GM23248 (cell line): ENCODE data around the gene CEBPG. TPM values are rescaled to one million over a fixed set of nuclear protein-coding genes. Genes with fewer than 3 reads are reported as not detected.

ENCODE experiments used
- DNase-seq: peaks from one replicate; pipeline ENCODE4 v3.0.0-alpha.2; 2015
- H2AFZ ChIP-seq: fragments of 200-600 bp; sonication (generic); 2 replicates; pipeline ENCODE4 v1.6.1; 2016; ENCODE audit warnings: antibody characterized with exemption
- H3F3A ChIP-seq: fragments of 200-600 bp; sonication (generic); 2 replicates; pipeline ENCODE4 v1.6.1; 2016; ENCODE audit warnings: mild to moderate bottlenecking, antibody characterized with exemption, mixed run types; ENCODE audit not compliant: insufficient read depth
- H3K27ac ChIP-seq: fragments of 200-600 bp; sonication (generic); 2 replicates; pipeline ENCODE4 v1.5.1; 2016; ENCODE audit warnings: mild to moderate bottlenecking
- H3K27me3 ChIP-seq: fragments of 200-600 bp; sonication (generic); replicated peaks from 2 replicates; pipeline ENCODE4 v1.6.1; 2016; ENCODE audit warnings: mild to moderate bottlenecking; ENCODE audit not compliant: insufficient read depth
- H3K36me3 ChIP-seq: fragments of 200-600 bp; sonication (generic); 2 replicates; pipeline ENCODE4 v1.6.1; 2016; ENCODE audit warnings: low read depth, mild to moderate bottlenecking
- H3K4me1 ChIP-seq: fragments of 200-600 bp; sonication (generic); 2 replicates; pipeline ENCODE4 v1.6.1; 2016; ENCODE audit warnings: mild to moderate bottlenecking; ENCODE audit not compliant: insufficient read depth
- H3K4me2 ChIP-seq: fragments of 200-600 bp; sonication (generic); one replicate; pipeline ENCODE4 v1.6.1; 2016; ENCODE audit warnings: mild to moderate bottlenecking; ENCODE audit not compliant: unreplicated experiment
- H3K4me3 ChIP-seq: fragments of 200-600 bp; sonication (generic); 2 replicates; pipeline ENCODE4 v1.5.1; 2016; ENCODE audit warnings: mild to moderate bottlenecking
- H3K79me2 ChIP-seq: fragments of 200-600 bp; sonication (generic); 2 replicates; pipeline ENCODE4 v1.6.1; 2016; ENCODE audit warnings: mild to moderate bottlenecking; ENCODE audit not compliant: insufficient read depth
- H3K9ac ChIP-seq: fragments of 200-600 bp; sonication (generic); 2 replicates; pipeline ENCODE4 v1.6.1; 2016; ENCODE audit warnings: mild to moderate bottlenecking
- H3K9me2 ChIP-seq: fragments of 200-600 bp; sonication (generic); 2 replicates; pipeline ENCODE4 v1.6.1; 2016; ENCODE audit warnings: mixed run types, mild to moderate bottlenecking, moderate library complexity; ENCODE audit not compliant: insufficient read depth
- H3K9me3 ChIP-seq: fragments of 200-600 bp; sonication (generic); one replicate; pipeline ENCODE4 v1.6.1; 2017; ENCODE audit warnings: low read depth
- H4K20me1 ChIP-seq: fragments of 200-600 bp; sonication (generic); 2 replicates; pipeline ENCODE4 v1.6.0; 2016; ENCODE audit not compliant: insufficient read depth
- EZH2 ChIP-seq: fragments of 200-600 bp; sonication (generic); IDR thresholded peaks from 2 replicates; pipeline ENCODE4 v1.6.1; 2018; ENCODE audit warnings: antibody characterized with exemption, mild to moderate bottlenecking; ENCODE audit not compliant: insufficient read depth, poor library complexity, severe bottlenecking
- EZH2phosphoT487 ChIP-seq: fragments of 200-600 bp; sonication (generic); IDR thresholded peaks from 2 replicates; pipeline ENCODE4 v1.6.1; 2018; ENCODE audit warnings: antibody characterized with exemption, moderate library complexity, mild to moderate bottlenecking, low read depth; ENCODE audit not compliant: insufficient read depth
- WGBS, 2 experiments: methylation state at CpG; one replicate each; pipeline ENCODE4 v1.1.6; 2015 to 2017; ENCODE audit warnings: low lambda C conversion rate in 2 of 2, low coverage in 1 of 2; ENCODE audit errors: missing lambda C conversion rate in 2 of 2; 5-methylcytosine and 5-hydroxymethylcytosine counted together
- in situ Hi-C: fragments of 300-500 bp; cut with MboI; formaldehyde crosslinking; loops from 2 replicates; pipeline ENCODE4 v1.15.0; 2020
- polyA plus RNA-seq: library from polyadenylated mRNA; unstranded; fragments of >200 nt; fragmentation: Nextera tagmentation; extraction: Ambion mirVana; gene quantifications from 2 replicates; pipeline ENCODE4 v1.2.1, GENCODE V29; 2016
- total RNA-seq: library from RNA; depleted of rRNA; stranded (reverse); fragments of >200 nt; shearing (Covaris generic); gene quantifications from 2 replicates; pipeline ENCODE4 v1.2.3, GENCODE V29; 2014

The CEBPG gene
- total and polyA plus RNA-seq, 2 experiments from 2014 or later, result 27.6 to 36.2 TPM

DNA sequence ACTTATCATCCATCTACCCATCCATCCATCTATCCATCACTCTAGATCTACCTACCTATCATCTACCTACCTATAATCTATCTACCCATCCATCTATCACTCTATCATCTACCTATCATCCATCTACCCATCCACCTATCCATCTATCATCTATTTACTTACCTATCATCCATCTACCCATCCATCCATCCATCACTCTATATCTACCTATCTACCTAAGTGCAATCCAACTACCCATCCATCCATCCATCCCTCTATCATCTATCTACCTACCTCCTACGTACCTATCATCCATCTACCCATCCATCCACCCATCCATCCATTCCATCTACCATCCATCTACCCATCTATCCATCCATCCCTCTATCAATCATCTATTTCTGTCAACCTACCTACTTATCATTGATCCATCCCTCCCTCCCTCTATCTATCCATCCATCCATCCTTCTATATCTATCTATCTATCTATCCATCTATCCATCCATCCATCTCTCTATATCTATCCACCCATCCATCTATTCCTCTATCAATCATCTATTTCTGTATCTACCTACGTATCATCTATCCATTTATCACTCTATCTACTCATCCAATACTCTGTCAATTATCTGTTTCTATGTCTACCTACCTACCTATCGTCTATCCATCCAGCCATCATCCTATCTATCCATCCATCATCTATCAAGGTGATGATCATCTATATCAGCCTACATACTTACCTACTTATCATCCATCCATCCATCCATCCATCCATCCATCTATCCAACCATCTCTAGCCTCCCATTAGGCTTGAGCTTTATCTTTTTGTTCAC is 49.1 kb downstream of the CEBPG start:
- TF ChIP-seq EZH2phosphoT487 (no peak), EZH2 (no peak)
- 93 to 94% methylated on average over 3 of the region's 3 CpGs for WGBS, 2 experiments
- no peak for DNase-seq
- H3K4me1 ChIP-seq, result no peaks in the 10 kb centered on the region
- no peaks in the 10 kb centered on the region for H3K36me3 ChIP-seq
- no peak overlapping the region for H2AFZ ChIP-seq
- H3K9me2 ChIP-seq, result no peaks in the 10 kb centered on the region
- in situ Hi-C loops, result loop anchor here (5.0 kb wide), 1 partner anchor 350 kb away; no protein-coding TSS in a partner anchor
- H3K9me3 ChIP-seq, result no peaks in the 10 kb centered on the region
- no peak overlapping the region for H3K9ac ChIP-seq
- H3K27ac ChIP-seq, result no peak overlapping the region
- H3K4me2 ChIP-seq, result no peak overlapping the region
- no peaks in the 10 kb centered on the region for H3F3A ChIP-seq
- H3K27me3 ChIP-seq, result no peaks in the 10 kb centered on the region
- H3K79me2 ChIP-seq, result no peaks in the 10 kb centered on the region
- H3K4me3 ChIP-seq, result no peak overlapping the region
- H4K20me1 ChIP-seq, result no peaks in the 10 kb centered on the region

DNA sequence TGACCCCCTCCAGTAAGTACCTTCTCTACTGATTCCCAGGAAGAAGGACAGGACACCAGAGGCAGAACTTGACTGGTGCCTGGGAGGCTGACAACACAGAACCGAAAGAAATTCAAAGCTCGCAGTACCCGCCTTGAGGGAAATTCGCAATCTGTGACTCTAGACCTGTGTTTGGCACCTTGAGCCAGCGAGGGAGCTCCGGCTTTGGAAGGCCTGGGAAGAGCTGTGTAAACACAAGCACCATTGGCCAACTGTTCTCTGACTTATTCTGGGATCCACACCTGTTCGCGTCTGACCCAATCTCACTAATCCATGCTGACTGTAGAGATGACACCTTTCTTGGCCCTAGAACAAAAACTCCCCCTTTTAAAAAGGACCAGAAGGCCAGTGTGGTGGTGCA is 50.7 kb downstream of the CEBPG start:
- H3K9ac ChIP-seq, result no peak overlapping the region
- no peaks in the 10 kb centered on the region for H3K4me1 ChIP-seq
- TF ChIP-seq EZH2phosphoT487 (no peak), EZH2 (no peak)
- no peaks in the 10 kb centered on the region for H3K79me2 ChIP-seq
- H4K20me1 ChIP-seq, result no peaks in the 10 kb centered on the region
- no peaks in the 10 kb centered on the region for H3K9me3 ChIP-seq
- H3K27me3 ChIP-seq, result no peaks in the 10 kb centered on the region
- in situ Hi-C loops, result loop anchor here (5.0 kb wide), 1 partner anchor 348 kb away; no protein-coding TSS in a partner anchor
- H3K27ac ChIP-seq, result no peak overlapping the region
- H3K4me3 ChIP-seq, result no peak overlapping the region
- DNase-seq, result no peak
- WGBS, 2 experiments, result 92 to 100% methylated on average over 8 of the region's 8 CpGs
- H3F3A ChIP-seq, result no peaks in the 10 kb centered on the region
- H3K4me2 ChIP-seq, result no peak overlapping the region
- H2AFZ ChIP-seq, result no peak overlapping the region
- no peaks in the 10 kb centered on the region for H3K9me2 ChIP-seq
- H3K36me3 ChIP-seq, result no peaks in the 10 kb centered on the region

DNA sequence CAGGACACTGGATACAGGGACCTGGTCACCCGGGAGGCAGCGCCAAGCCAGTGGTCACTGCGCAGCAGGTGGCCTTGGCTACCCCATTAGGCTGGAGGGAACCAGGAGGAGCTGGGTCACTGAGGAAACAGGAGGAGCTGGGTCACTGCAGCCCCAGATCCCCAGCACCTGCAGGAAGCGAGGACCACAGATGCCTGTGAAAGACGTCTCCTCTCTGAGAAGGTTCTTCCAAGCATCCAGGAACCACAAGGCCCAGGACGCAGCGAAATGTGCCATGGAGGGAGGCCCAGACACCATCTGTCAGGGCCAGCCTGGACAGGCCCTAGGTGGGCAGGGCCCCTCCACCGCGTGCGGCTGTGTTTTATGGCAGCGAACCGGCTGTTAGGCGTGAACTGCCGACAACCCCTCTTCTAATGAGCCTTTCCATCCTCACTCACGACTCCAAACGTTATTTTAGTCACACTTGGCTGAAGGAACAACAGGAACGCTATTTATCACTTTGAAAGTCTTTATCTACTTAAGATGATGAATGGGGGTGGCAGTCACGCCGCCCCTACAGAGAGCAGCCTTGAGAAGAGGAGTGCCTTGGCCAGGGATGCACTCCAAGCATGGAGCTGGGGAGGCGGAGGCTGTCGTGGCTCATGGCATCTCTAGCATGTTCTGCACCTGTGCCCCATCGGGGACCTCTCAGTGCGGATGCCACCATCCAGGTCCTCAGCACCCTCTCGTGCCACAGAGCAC is 53.3 kb downstream of the CEBPG start:
- TF ChIP-seq EZH2 (no peak), EZH2phosphoT487 (no peak)
- in situ Hi-C loops, result no loop called here
- H3F3A ChIP-seq, result no peaks in the 10 kb centered on the region
- no peaks in the 10 kb centered on the region for H3K9me3 ChIP-seq
- H3K27ac ChIP-seq, result no peak overlapping the region
- no peaks in the 10 kb centered on the region for H3K27me3 ChIP-seq
- H3K79me2 ChIP-seq, result no peaks in the 10 kb centered on the region
- H3K9ac ChIP-seq, result no peak overlapping the region
- no peaks in the 10 kb centered on the region for H3K36me3 ChIP-seq
- H3K4me1 ChIP-seq, result no peaks in the 10 kb centered on the region
- WGBS, 2 experiments, result 86 to 88% methylated on average over 24 of the region's 24 CpGs
- DNase-seq, result no peak
- H4K20me1 ChIP-seq, result no peaks in the 10 kb centered on the region
- H3K4me3 ChIP-seq, result no peak overlapping the region
- no peaks in the 10 kb centered on the region for H3K9me2 ChIP-seq
- no peak overlapping the region for H3K4me2 ChIP-seq
- H2AFZ ChIP-seq, result no peak overlapping the region

DNA sequence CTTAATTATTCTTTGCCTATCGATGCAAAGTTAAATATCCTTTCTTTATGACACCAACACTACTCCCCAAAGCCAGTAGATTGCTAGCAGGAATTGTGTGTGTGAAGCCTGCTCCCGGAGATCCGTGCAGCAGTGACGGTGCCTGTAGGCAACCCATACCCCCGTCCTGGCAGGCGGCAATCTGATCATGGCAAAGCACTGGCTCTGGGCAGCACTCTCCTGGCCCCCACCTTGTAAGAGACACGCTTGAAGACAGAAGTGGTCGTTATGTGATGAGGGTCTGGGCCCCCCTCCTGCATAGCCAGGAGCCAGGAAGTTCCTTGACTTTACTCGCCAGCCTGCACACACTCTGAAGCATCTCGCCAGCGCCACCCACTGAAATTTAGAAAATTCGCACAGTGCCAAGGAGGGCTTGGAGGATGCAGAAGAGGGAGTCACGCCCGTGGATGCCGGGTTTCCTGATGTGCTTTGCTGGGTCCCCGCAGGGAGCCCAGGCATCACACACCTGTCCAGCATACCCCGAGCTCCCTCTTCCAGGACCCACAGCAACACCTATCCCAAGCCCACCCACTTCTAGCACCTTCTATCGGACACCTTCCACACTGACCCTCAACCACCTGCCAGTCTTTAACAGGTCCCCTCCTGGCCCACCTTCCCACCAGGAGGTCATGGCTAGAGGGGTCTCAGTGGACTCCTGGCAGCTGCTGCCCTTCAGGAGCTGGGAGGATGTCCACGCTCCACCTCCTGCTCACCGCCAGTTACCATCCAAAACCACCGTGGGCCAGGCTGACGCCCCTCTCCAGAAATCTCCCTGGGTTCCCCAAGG is 54.5 kb downstream of the CEBPG start:
- Histone ChIP-seq H2AFZ (no peak overlapping the region), H4K20me1 (no peaks in the 10 kb centered on the region), H3K4me1 (no peaks in the 10 kb centered on the region), H3K27me3 (no peaks in the 10 kb centered on the region), H3K4me3 (no peak overlapping the region), H3F3A (no peaks in the 10 kb centered on the region), H3K27ac (no peak overlapping the region), H3K4me2 (no peak overlapping the region), H3K79me2 (no peaks in the 10 kb centered on the region), H3K9ac (no peak overlapping the region), H3K9me2 (no peaks in the 10 kb centered on the region), H3K36me3 (no peaks in the 10 kb centered on the region), H3K9me3 (no peaks in the 10 kb centered on the region)
- in situ Hi-C loops, result no loop called here
- TF ChIP-seq EZH2phosphoT487 (no peak), EZH2 (no peak)
- WGBS, 2 experiments, result 92% methylated on average over 21 to 22 of the region's 22 CpGs
- no peak for DNase-seq
